NB4 (cell line): ENCODE results near the gene PTOV1.

Experiments
- TF ChIP-seq, protein P1 (sequence below): IDR thresholded peaks from one replicate; pipeline ENCODE4 v1.5.1; 2012; ENCODE audit warnings: low read depth, low read length
- TF ChIP-seq, protein P2 (sequence below): IDR thresholded peaks from 2 replicates; pipeline ENCODE4 v1.6.1; 2011; ENCODE audit warnings: low read depth, low read length

DNA sequence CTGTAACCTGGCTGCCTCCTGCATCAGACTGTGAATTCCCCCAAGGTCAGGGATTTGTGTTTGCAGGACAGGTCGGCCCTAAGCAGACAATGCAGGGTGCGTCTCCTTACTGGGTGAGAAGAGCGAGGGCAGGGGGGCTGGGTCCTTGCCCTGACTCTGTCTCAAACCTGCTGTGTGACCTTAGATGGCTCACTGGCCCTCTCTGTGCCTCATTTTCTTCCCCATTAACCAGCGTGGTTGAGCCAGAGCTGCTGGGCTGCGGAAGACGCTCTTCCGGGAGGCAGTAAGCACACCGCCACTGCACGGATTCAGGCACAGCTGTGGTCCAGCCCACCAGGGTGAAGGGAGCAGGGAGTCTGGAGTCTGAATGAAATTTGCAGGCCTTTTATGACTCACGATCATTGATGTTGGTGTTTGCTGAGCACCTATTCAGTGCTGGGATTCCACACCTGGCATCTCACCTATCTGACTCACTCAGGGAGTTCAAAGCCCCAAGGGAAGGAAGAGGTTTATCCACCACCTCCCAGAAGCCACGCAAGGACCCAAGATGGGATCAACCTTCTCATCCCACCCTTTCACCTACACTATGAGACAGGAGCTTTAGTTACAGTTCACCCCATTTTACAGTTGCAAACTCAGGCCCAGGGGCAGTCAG is 23.7 kb downstream of the PTOV1 start:
- TF ChIP-seq, protein P1, sequence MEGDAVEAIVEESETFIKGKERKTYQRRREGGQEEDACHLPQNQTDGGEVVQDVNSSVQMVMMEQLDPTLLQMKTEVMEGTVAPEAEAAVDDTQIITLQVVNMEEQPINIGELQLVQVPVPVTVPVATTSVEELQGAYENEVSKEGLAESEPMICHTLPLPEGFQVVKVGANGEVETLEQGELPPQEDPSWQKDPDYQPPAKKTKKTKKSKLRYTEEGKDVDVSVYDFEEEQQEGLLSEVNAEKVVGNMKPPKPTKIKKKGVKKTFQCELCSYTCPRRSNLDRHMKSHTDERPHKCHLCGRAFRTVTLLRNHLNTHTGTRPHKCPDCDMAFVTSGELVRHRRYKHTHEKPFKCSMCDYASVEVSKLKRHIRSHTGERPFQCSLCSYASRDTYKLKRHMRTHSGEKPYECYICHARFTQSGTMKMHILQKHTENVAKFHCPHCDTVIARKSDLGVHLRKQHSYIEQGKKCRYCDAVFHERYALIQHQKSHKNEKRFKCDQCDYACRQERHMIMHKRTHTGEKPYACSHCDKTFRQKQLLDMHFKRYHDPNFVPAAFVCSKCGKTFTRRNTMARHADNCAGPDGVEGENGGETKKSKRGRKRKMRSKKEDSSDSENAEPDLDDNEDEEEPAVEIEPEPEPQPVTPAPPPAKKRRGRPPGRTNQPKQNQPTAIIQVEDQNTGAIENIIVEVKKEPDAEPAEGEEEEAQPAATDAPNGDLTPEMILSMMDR = no peak
- TF ChIP-seq, protein P2, sequence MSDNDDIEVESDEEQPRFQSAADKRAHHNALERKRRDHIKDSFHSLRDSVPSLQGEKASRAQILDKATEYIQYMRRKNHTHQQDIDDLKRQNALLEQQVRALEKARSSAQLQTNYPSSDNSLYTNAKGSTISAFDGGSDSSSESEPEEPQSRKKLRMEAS = no peak
